Esophagus squamous epithelium (tissue), 4 donors: ENCODE results near the gene TTC28.

Experiments used
- CTCF ChIP-seq, 6 experiments: fragments of 450-650 bp in 4 of 6; fragments of 200-600 bp in 2 of 6; sonication (generic) in 2 of 6; IDR thresholded peaks; one replicate each; pipeline ENCODE4 v1.5.1; 2016 to 2019; ENCODE audit warnings: antibody characterized with exemption in 6 of 6, mild to moderate bottlenecking in 4 of 6, moderate library complexity in 4 of 6
- POLR2A ChIP-seq, 4 donors: fragments of 450-650 bp; IDR thresholded peaks; one replicate each; pipeline ENCODE4 v1.6.1; 2017; ENCODE audit warnings: antibody characterized with exemption in 4 of 4, mild to moderate bottlenecking in 4 of 4, moderate library complexity in 3 of 4

- no peak for TF ChIP-seq CTCF (IDR thresholded peaks at IDR 0.05)
- TF ChIP-seq POLR2A (IDR thresholded peaks at IDR 0.05): no peak
Measured at GRCh38 chr22:28185130-28185529, 494.5 kb downstream of the TTC28 start.
